Panc1 (cell line): ENCODE measurements around the gene ZKSCAN3. TPM values are rescaled to one million over a fixed set of nuclear protein-coding genes. Genes with fewer than 3 reads are reported as not detected.

Experiments
- ATAC-seq: fragments of 200-7000 bp; cut with Tn5 transposase; 2 replicates; pipeline ENCODE4 v1.9.1; 2020; ENCODE audit warnings: mild to moderate bottlenecking, moderate library complexity
- BruUV-seq: library from RNA; stranded (reverse); fragments of 400-500 nt; replicated peaks from 2 replicates; lab custom pipeline; 2021; lab: Mats Ljungman, UMichigan
- CTCF ChIA-PET: fragments of 300-600 bp; sonication (Branson Sonifier 250); formaldehyde crosslinking; loops from one replicate; lab custom pipeline; 2022; ENCODE audit warnings: antibody characterized with exemption; lab: Charles Lee
- POLR2A ChIA-PET: fragments of 300-600 bp; sonication (Branson Sonifier 250); formaldehyde crosslinking; loops from one replicate; lab custom pipeline; 2022; ENCODE audit warnings: antibody characterized with exemption; lab: Charles Lee
- DNase-seq: peaks from one replicate; pipeline ENCODE4 v3.0.0-alpha.2; 2010; ENCODE audit warnings: low read depth, low spot score
- H3K27ac ChIP-seq: 2 replicates; pipeline ENCODE4 v1.5.1; 2011; ENCODE audit warnings: mild to moderate bottlenecking, low read length, inconsistent platforms
- H3K27me3 ChIP-seq: fragments of 200-500 bp; sonication (Bioruptor generic); 2 replicates; pipeline ENCODE4 v1.6.0; 2014; ENCODE audit warnings: low read length, inconsistent platforms; ENCODE audit not compliant: control insufficient read depth, insufficient read depth
- H3K36me3 ChIP-seq: fragments of 200-500 bp; sonication (Bioruptor generic); 2 replicates; pipeline ENCODE4 v1.5.1; 2014; ENCODE audit warnings: inconsistent platforms, mild to moderate bottlenecking, low read length, moderate library complexity; ENCODE audit not compliant: control insufficient read depth, insufficient read depth
- H3K4me1 ChIP-seq: 2 replicates; pipeline ENCODE4 v1.5.1; 2011; ENCODE audit warnings: inconsistent platforms, mild to moderate bottlenecking, low read length, moderate library complexity; ENCODE audit not compliant: control insufficient read depth, insufficient read depth
- H3K4me3 ChIP-seq, 2 experiments: 2 replicates each; pipeline ENCODE4 v1.5.1; 2011 to 2012; ENCODE audit warnings: low read depth in 2 of 2, low read length in 2 of 2, mild to moderate bottlenecking in 2 of 2, inconsistent platforms in 1 of 2, moderate library complexity in 1 of 2
- H3K9me3 ChIP-seq: fragments of 200-500 bp; sonication (Bioruptor generic); 2 replicates; pipeline ENCODE4 v1.5.1; 2014; ENCODE audit warnings: low read depth, mild to moderate bottlenecking, inconsistent platforms, low read length, moderate library complexity; ENCODE audit not compliant: control insufficient read depth, insufficient read depth
- POLR2AphosphoS5 ChIP-seq: IDR thresholded peaks from 2 replicates; pipeline ENCODE4 v1.6.1; 2012; ENCODE audit warnings: mild to moderate bottlenecking, low read depth, low read length, moderate library complexity
- SIN3A ChIP-seq: IDR thresholded peaks from 2 replicates; pipeline ENCODE4 v1.6.1; 2012; ENCODE audit warnings: low read depth, mild to moderate bottlenecking, low read length, moderate library complexity, borderline replicate concordance; ENCODE audit not compliant: insufficient read depth
- TCF7L2 ChIP-seq: IDR thresholded peaks from 2 replicates; pipeline ENCODE4 v1.6.1; 2011; ENCODE audit warnings: mild to moderate bottlenecking, low read depth, low read length, inconsistent platforms
- in situ Hi-C: cut with HindIII; loops from 2 replicates; pipeline ENCODE4 v1.10.0; 2016; ENCODE audit warnings: low sequenced_read_pairs, low pct_unique_long_range_greater_than_20kb
- intact Hi-C: fragments of 100-400 bp; cut with micrococcal nuclease; formaldehyde crosslinking; loops from one replicate; pipeline ENCODE4 v1.10.0; 2022; ENCODE audit not compliant: unreplicated experiment
- total RNA-seq: library from RNA; stranded (reverse); gene quantifications from one replicate; pipeline ENCODE4 v1.2.1, GENCODE V29; 2021; ENCODE audit not compliant: unreplicated experiment
- TF ChIP-seq, protein P1 (sequence below), 2 experiments: IDR thresholded peaks; 2 replicates each; pipeline ENCODE4 v1.6.1; 2011 to 2012; ENCODE audit warnings: low read depth in 2 of 2, control low read depth in 1 of 2, low read length in 1 of 2, mild to moderate bottlenecking in 1 of 2, moderate library complexity in 1 of 2; ENCODE audit not compliant: insufficient read depth in 1 of 2
- TF ChIP-seq, protein P2 (sequence below): fragments of 450-650 bp; IDR thresholded peaks from 2 replicates; pipeline ENCODE4 v1.5.1; 2017; ENCODE audit warnings: mild to moderate bottlenecking

ZKSCAN3 gene
- total RNA-seq, 1 experiment from 2014 or later = 7.0 TPM

DNA sequence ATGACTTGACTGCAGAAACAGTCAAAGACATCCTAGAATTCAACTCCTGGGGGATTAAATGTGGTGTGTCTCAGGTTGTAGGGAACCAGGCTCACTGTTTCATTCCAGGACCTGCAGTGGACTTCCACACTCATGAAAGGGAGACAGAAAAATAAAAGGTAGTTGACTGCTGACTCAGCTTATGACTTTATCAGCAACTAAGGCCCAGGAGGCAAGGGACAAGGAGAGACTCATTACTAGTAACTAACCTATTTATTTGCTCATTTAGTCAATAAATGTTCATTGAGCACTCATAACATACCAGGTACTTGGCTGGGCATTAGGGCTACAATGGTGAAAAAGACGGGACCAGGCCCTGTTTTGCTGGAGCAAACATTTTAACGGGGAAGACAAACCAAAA lies 16.7 kb upstream of the ZKSCAN3 start:
- Histone ChIP-seq H3K9me3 (peaks cover 8% of the 10 kb centered on the region; the same call in 1 of the 2 replicates), H3K27ac (no peak overlapping the region), H3K4me3 (no peak overlapping the region), H3K36me3 (no peaks in the 10 kb centered on the region; the same call in none of the 2 replicates), H3K4me1 (peaks cover 23% of the 10 kb centered on the region), H3K27me3 (no peaks in the 10 kb centered on the region)
- no TSS peak for BruUV-seq
- ATAC-seq = no peak
- in situ Hi-C loops = no loop called here
- intact Hi-C loops = no loop called here
- TF ChIP-seq, protein P1, sequence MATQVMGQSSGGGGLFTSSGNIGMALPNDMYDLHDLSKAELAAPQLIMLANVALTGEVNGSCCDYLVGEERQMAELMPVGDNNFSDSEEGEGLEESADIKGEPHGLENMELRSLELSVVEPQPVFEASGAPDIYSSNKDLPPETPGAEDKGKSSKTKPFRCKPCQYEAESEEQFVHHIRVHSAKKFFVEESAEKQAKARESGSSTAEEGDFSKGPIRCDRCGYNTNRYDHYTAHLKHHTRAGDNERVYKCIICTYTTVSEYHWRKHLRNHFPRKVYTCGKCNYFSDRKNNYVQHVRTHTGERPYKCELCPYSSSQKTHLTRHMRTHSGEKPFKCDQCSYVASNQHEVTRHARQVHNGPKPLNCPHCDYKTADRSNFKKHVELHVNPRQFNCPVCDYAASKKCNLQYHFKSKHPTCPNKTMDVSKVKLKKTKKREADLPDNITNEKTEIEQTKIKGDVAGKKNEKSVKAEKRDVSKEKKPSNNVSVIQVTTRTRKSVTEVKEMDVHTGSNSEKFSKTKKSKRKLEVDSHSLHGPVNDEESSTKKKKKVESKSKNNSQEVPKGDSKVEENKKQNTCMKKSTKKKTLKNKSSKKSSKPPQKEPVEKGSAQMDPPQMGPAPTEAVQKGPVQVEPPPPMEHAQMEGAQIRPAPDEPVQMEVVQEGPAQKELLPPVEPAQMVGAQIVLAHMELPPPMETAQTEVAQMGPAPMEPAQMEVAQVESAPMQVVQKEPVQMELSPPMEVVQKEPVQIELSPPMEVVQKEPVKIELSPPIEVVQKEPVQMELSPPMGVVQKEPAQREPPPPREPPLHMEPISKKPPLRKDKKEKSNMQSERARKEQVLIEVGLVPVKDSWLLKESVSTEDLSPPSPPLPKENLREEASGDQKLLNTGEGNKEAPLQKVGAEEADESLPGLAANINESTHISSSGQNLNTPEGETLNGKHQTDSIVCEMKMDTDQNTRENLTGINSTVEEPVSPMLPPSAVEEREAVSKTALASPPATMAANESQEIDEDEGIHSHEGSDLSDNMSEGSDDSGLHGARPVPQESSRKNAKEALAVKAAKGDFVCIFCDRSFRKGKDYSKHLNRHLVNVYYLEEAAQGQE (IDR thresholded peaks at IDR 0.05; ENCODE audit: insufficient read depth in 1 of 2, low read depth in 2 of 2, low read length in 1 of 2) = no peak
- TF ChIP-seq SIN3A (no peak), POLR2AphosphoS5 (no peak), TCF7L2 (no peak)
- TF ChIP-seq, protein P2, sequence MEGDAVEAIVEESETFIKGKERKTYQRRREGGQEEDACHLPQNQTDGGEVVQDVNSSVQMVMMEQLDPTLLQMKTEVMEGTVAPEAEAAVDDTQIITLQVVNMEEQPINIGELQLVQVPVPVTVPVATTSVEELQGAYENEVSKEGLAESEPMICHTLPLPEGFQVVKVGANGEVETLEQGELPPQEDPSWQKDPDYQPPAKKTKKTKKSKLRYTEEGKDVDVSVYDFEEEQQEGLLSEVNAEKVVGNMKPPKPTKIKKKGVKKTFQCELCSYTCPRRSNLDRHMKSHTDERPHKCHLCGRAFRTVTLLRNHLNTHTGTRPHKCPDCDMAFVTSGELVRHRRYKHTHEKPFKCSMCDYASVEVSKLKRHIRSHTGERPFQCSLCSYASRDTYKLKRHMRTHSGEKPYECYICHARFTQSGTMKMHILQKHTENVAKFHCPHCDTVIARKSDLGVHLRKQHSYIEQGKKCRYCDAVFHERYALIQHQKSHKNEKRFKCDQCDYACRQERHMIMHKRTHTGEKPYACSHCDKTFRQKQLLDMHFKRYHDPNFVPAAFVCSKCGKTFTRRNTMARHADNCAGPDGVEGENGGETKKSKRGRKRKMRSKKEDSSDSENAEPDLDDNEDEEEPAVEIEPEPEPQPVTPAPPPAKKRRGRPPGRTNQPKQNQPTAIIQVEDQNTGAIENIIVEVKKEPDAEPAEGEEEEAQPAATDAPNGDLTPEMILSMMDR = no peak
- ChIA-PET CTCF (no interaction called here), POLR2A (no interaction called here)
- DNase-seq = no peak

DNA sequence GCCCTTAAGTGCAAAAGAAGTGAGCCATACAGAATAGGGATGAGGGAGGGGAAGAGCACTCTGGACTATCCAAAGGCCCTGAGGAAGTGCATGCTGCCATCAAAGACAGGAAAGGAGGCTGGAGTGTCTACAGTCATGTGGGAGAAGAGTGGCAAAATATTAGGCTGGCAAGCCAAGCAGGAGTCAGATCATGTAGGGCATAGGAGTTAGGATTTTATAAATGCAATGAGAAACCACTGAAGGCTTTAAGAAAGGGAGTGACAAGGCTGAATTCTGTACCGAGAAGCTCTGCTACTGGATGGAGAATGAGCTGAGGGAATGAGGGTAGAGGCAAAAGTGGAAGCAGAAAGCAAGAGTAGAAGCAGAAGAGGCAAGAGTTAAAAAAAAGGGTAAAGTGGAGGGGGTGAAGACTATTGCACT lies 16.1 kb upstream of the ZKSCAN3 start:
- Histone ChIP-seq H3K4me3 (no peak overlapping the region), H3K27ac (no peak overlapping the region), H3K36me3 (no peaks in the 10 kb centered on the region; the same call in none of the 2 replicates), H3K27me3 (no peaks in the 10 kb centered on the region), H3K4me1 (peaks cover 23% of the 10 kb centered on the region), H3K9me3 (peaks cover 8% of the 10 kb centered on the region; the same call in 1 of the 2 replicates)
- ATAC-seq = no peak
- POLR2A ChIA-PET = no interaction called here
- BruUV-seq = no TSS peak
- DNase-seq = no peak
- intact Hi-C loops (no loop called here), in situ Hi-C loops (no loop called here)
- TF ChIP-seq, protein P1 (IDR thresholded peaks at IDR 0.05; ENCODE audit: insufficient read depth in 1 of 2, low read depth in 2 of 2, low read length in 1 of 2) = no peak
- TF ChIP-seq, protein P2 = no peak
- TF ChIP-seq SIN3A (no peak), TCF7L2 (no peak), POLR2AphosphoS5 (no peak)
- CTCF ChIA-PET = no interaction called here
